SK-N-MC (cell line): ENCODE data around the gene PIGQ.

Experiments used
- DNase-seq: peaks from one replicate; pipeline ENCODE4 v3.0.0-alpha.2; 2011; ENCODE audit warnings: low read depth, low spot score
- H3K27ac ChIP-seq: fragments of 200-600 bp; sonication (generic); 2 replicates; pipeline ENCODE4 v1.5.1; 2016; ENCODE audit warnings: mixed run types
- H3K36me3 ChIP-seq: fragments of 200-600 bp; sonication (generic); 2 replicates; pipeline ENCODE4 v1.6.1; 2017; ENCODE audit warnings: antibody characterized with exemption, low read length, mixed read lengths; ENCODE audit not compliant: insufficient read depth
- H3K4me3 ChIP-seq: fragments of 200-600 bp; sonication (generic); 2 replicates; pipeline ENCODE4 v1.5.1; 2016
- H3K9ac ChIP-seq: fragments of 200-600 bp; sonication (generic); 2 replicates; pipeline ENCODE4 v1.8.0; 2017; ENCODE audit warnings: mixed run types, mixed read lengths; ENCODE audit not compliant: insufficient read length
- H3K9me3 ChIP-seq: fragments of 200-600 bp; sonication (generic); 2 replicates; pipeline ENCODE4 v1.6.1; 2017; ENCODE audit warnings: low read depth, mild to moderate bottlenecking, antibody characterized with exemption, low read length, moderate library complexity, mixed read lengths
- EZH2 ChIP-seq: fragments of 200-600 bp; sonication (generic); IDR thresholded peaks from one replicate; pipeline ENCODE4 v1.6.1; 2017; ENCODE audit warnings: antibody characterized with exemption
- FOXP2 ChIP-seq: optimal IDR thresholded peaks from 2 replicates; pipeline ENCODE3; 2011; ENCODE audit warnings: mild to moderate bottlenecking, moderate library complexity; ENCODE audit not compliant: insufficient read depth; ENCODE audit errors: extremely low read length, control extremely low read depth
- POLR2AphosphoS5 ChIP-seq: IDR thresholded peaks from 2 replicates; pipeline ENCODE4 v1.6.1; 2012; ENCODE audit warnings: mild to moderate bottlenecking, low read depth, low read length, borderline replicate concordance

PIGQ gene

GRCh38 chr16:557463-558297 is 12.1 kb upstream of the PIGQ start:
- no peak overlapping the region for H3K4me3 ChIP-seq

GRCh38 chr16:558298-559020 is 11.3 kb upstream of the PIGQ start:
- Histone ChIP-seq H3K36me3 (no peaks in the 10 kb centered on the region), H3K9me3 (no peaks in the 10 kb centered on the region), H3K9ac (no peak overlapping the region), H3K4me3 (no peak overlapping the region), H3K27ac (no peak overlapping the region)
- TF ChIP-seq FOXP2 (no peak), EZH2 (no peak), POLR2AphosphoS5 (no peak)
- no peak for DNase-seq

More at GRCh38 chr16:557463-558297, 12.1 kb upstream of the PIGQ start:
- Histone ChIP-seq H3K9ac (no peak overlapping the region), H3K27ac (no peak overlapping the region), H3K36me3 (no peaks in the 10 kb centered on the region), H3K9me3 (no peaks in the 10 kb centered on the region)
- DNase-seq, result no peak
- TF ChIP-seq EZH2 (no peak), FOXP2 (no peak), POLR2AphosphoS5 (no peak)

GRCh38 chr16:559021-559380 is 10.8 kb upstream of the PIGQ start:
- no peaks in the 10 kb centered on the region for H3K36me3 ChIP-seq
- no peak overlapping the region for H3K9ac ChIP-seq
- TF ChIP-seq POLR2AphosphoS5 (no peak), EZH2 (no peak), FOXP2 (no peak)
- no peak for DNase-seq
- no peak overlapping the region for H3K27ac ChIP-seq
- no peaks in the 10 kb centered on the region for H3K9me3 ChIP-seq
- no peak overlapping the region for H3K4me3 ChIP-seq

- no peak for TF ChIP-seq FOXP2
- peak; percentile 82 for TF ChIP-seq EZH2
- no peak for TF ChIP-seq POLR2AphosphoS5
Observed at GRCh38 chr16:559411-560203, 10.2 kb upstream of the PIGQ start.

GRCh38 chr16:560204-560700 is 9.5 kb upstream of the PIGQ start, which contains the start of gene PRR35:
PRR35 (plus strand) TSS chr16:560394; CDS start chr16:563295, 2,901 bp downstream.
- no peaks in the 10 kb centered on the region for H3K36me3 ChIP-seq
- DNase-seq, result no peak
- no peak for TF ChIP-seq POLR2AphosphoS5
- TF ChIP-seq FOXP2, result no peak
- TF ChIP-seq EZH2, result no peak
- no peak within 1 kb of the TSS for H3K4me3 ChIP-seq
- no peak within 1 kb of the TSS for H3K27ac ChIP-seq
- no peak within 1 kb of the TSS for H3K9ac ChIP-seq
- H3K9me3 ChIP-seq, result no peaks in the 10 kb centered on the region

More at GRCh38 chr16:559411-560203, 10.2 kb upstream of the PIGQ start:
- Histone ChIP-seq H3K27ac (no peak overlapping the region), H3K36me3 (no peaks in the 10 kb centered on the region), H3K9ac (no peak overlapping the region), H3K4me3 (no peak overlapping the region), H3K9me3 (no peaks in the 10 kb centered on the region)
- DNase-seq, result no peak

GRCh38 chr16:560701-561412 is 8.9 kb upstream of the PIGQ start:
- no peak for DNase-seq
- H3K9me3 ChIP-seq, result no peaks in the 10 kb centered on the region
- no peak overlapping the region for H3K4me3 ChIP-seq
- H3K36me3 ChIP-seq, result no peaks in the 10 kb centered on the region
- no peak overlapping the region for H3K27ac ChIP-seq
- TF ChIP-seq EZH2, result peak; percentile 66
- TF ChIP-seq POLR2AphosphoS5, result no peak
- TF ChIP-seq FOXP2, result no peak
- H3K9ac ChIP-seq, result no peak overlapping the region

- H3K36me3 ChIP-seq, result no peaks in the 10 kb centered on the region
- H3K9ac ChIP-seq, result no peak overlapping the region
- DNase-seq, result no peak
- no peak overlapping the region for H3K4me3 ChIP-seq
- no peak for TF ChIP-seq FOXP2
- TF ChIP-seq POLR2AphosphoS5, result no peak
- no peak for TF ChIP-seq EZH2
- H3K27ac ChIP-seq, result no peak overlapping the region
- no peaks in the 10 kb centered on the region for H3K9me3 ChIP-seq
Observed at GRCh38 chr16:561413-561794, 8.4 kb upstream of the PIGQ start.
